Body of pancreas (tissue), 4 donors: ENCODE results near the gene RDH14.

Experiments used
- CTCF ChIP-seq, 7 experiments: fragments of 450-650 bp in 4 of 7; fragments of 200-600 bp in 3 of 7; sonication (generic) in 3 of 7; IDR thresholded peaks; one replicate each; pipeline ENCODE4 v1.5.1; 2016 to 2019; ENCODE audit warnings: antibody characterized with exemption in 7 of 7
- POLR2A ChIP-seq, 3 donors: fragments of 450-650 bp; IDR thresholded peaks; one replicate each; pipeline ENCODE4 v1.6.1; 2016; ENCODE audit warnings: antibody characterized with exemption in 3 of 3, mild to moderate bottlenecking in 2 of 3

- TF ChIP-seq CTCF (IDR thresholded peaks at IDR 0.05) (no peak), POLR2A (IDR thresholded peaks at IDR 0.05) (no peak)
Measured at GRCh38 chr2:18549083-18549482, 11.4 kb downstream of the RDH14 start.
